A673 (cell line): ENCODE data around the gene SYK. TPM values are rescaled to one million over a fixed set of nuclear protein-coding genes. Genes with fewer than 3 reads are reported as not detected.

Experiments
- BruUV-seq: library from RNA; stranded (reverse); fragments of 400-500 nt; replicated peaks from 2 replicates; lab custom pipeline; 2021; lab: Mats Ljungman, UMichigan
- CTCF ChIA-PET: fragments of 300-600 bp; sonication (Branson Sonifier 250); formaldehyde crosslinking; loops from one replicate; lab custom pipeline; 2022; ENCODE audit warnings: antibody characterized with exemption; lab: Charles Lee
- POLR2A ChIA-PET: fragments of 300-600 bp; sonication (Branson Sonifier 250); formaldehyde crosslinking; loops from one replicate; lab custom pipeline; 2022; ENCODE audit warnings: antibody characterized with exemption; ENCODE audit not compliant: low non-redundant PET; lab: Charles Lee
- DNase-seq: peaks from one replicate; pipeline ENCODE4 v3.0.0-alpha.2; 2015; ENCODE audit warnings: low spot score
- H3K27ac ChIP-seq: fragments of 200-600 bp; sonication (generic); 2 replicates; pipeline ENCODE4 v1.5.1; 2016; ENCODE audit warnings: mixed run types, low read depth, mild to moderate bottlenecking, mixed read lengths, antibody characterized with exemption, low read length; ENCODE audit not compliant: poor library complexity, severe bottlenecking
- H3K27me3 ChIP-seq: fragments of 200-600 bp; sonication (generic); replicated peaks from 2 replicates; pipeline ENCODE4 v1.6.1; 2017; ENCODE audit warnings: mixed run types, low read depth, mild to moderate bottlenecking, mixed read lengths, antibody characterized with exemption, low read length; ENCODE audit not compliant: insufficient read depth, poor library complexity
- H3K36me3 ChIP-seq: fragments of 200-600 bp; sonication (generic); 2 replicates; pipeline ENCODE4 v1.6.1; 2016; ENCODE audit warnings: mixed run types, mild to moderate bottlenecking, mixed read lengths, antibody characterized with exemption, low read length; ENCODE audit not compliant: insufficient read depth, poor library complexity, severe bottlenecking
- H3K4me1 ChIP-seq: fragments of 200-600 bp; sonication (generic); 2 replicates; pipeline ENCODE4 v1.6.1; 2017; ENCODE audit warnings: mixed run types, mild to moderate bottlenecking, mixed read lengths, antibody characterized with exemption, low read length; ENCODE audit not compliant: insufficient read depth, poor library complexity, severe bottlenecking
- H3K4me3 ChIP-seq: fragments of 200-600 bp; sonication (generic); 2 replicates; pipeline ENCODE4 v1.5.1; 2016; ENCODE audit warnings: low read depth, mixed run types, mild to moderate bottlenecking, mixed read lengths, low read length; ENCODE audit not compliant: poor library complexity, severe bottlenecking
- H3K9me3 ChIP-seq: fragments of 200-600 bp; sonication (generic); 2 replicates; pipeline ENCODE4 v1.6.1; 2016; ENCODE audit warnings: mixed run types, low read depth, mild to moderate bottlenecking, mixed read lengths, antibody characterized with exemption, low read length; ENCODE audit not compliant: poor library complexity, severe bottlenecking
- EZH2 ChIP-seq: fragments of 200-600 bp; sonication (generic); IDR thresholded peaks from 2 replicates; pipeline ENCODE4 v1.6.1; 2017; ENCODE audit warnings: borderline replicate concordance, low read depth, mild to moderate bottlenecking, mixed read lengths, antibody characterized with exemption, low read length; ENCODE audit not compliant: poor library complexity, severe bottlenecking
- intact Hi-C: fragments of 100-400 bp; cut with micrococcal nuclease; formaldehyde crosslinking; loops from one replicate; pipeline ENCODE4 v1.10.0; 2022; ENCODE audit not compliant: unreplicated experiment
- total RNA-seq: library from RNA; stranded (reverse); gene quantifications from 2 replicates; pipeline ENCODE4 v1.2.3, GENCODE V29; 2021
- TF ChIP-seq, protein P1 (sequence below): fragments of 300-800, 200-600 bp; sonication (generic); conservative IDR thresholded peaks from 2 replicates; pipeline ENCODE4 v1.5.1; 2017; ENCODE audit warnings: low read depth, mild to moderate bottlenecking, antibody characterized with exemption, low read length, moderate library complexity, mixed read lengths

SYK gene
- total RNA-seq, 1 experiment from 2014 or later: 14.9 TPM

GRCh38 chr9:90770927-90771326, 30.7 kb upstream of the SYK start:
- intact Hi-C loops: no loop called here
- no peak for DNase-seq
- Histone ChIP-seq H3K9me3 (peaks cover 24% of the 10 kb centered on the region), H3K27me3 (no peaks in the 10 kb centered on the region), H3K36me3 (no peaks in the 10 kb centered on the region), H3K27ac (no peak overlapping the region), H3K4me1 (no peaks in the 10 kb centered on the region), H3K4me3 (no peak overlapping the region)
- TF ChIP-seq, protein P1, sequence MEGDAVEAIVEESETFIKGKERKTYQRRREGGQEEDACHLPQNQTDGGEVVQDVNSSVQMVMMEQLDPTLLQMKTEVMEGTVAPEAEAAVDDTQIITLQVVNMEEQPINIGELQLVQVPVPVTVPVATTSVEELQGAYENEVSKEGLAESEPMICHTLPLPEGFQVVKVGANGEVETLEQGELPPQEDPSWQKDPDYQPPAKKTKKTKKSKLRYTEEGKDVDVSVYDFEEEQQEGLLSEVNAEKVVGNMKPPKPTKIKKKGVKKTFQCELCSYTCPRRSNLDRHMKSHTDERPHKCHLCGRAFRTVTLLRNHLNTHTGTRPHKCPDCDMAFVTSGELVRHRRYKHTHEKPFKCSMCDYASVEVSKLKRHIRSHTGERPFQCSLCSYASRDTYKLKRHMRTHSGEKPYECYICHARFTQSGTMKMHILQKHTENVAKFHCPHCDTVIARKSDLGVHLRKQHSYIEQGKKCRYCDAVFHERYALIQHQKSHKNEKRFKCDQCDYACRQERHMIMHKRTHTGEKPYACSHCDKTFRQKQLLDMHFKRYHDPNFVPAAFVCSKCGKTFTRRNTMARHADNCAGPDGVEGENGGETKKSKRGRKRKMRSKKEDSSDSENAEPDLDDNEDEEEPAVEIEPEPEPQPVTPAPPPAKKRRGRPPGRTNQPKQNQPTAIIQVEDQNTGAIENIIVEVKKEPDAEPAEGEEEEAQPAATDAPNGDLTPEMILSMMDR: no peak
- TF ChIP-seq EZH2: no peak
- BruUV-seq: no TSS peak
- POLR2A ChIA-PET: no interaction called here
- CTCF ChIA-PET: no interaction called here

DNA sequence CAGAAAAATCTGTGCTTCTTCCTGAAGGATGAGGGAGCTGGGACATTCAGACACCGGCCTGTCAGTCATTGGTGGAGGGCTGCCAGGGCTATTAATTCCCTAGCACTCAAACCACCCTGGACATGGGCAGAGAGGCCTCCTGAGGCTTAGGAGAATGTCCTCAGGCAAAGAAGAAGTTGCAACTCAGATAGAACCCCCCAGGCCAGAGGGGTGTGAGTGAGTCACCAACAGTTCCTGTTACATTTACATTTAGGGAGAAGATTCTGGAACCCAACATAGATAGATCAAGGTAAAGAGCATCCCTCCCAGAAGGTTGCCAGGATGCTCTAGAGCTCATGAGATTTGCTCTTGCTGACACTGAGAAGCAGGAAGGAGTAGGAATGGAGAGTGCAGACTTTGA, 29.2 kb upstream of the SYK start:
- Histone ChIP-seq H3K27ac (no peak overlapping the region), H3K4me1 (no peaks in the 10 kb centered on the region), H3K36me3 (no peaks in the 10 kb centered on the region), H3K9me3 (peaks cover 12% of the 10 kb centered on the region), H3K4me3 (no peak overlapping the region), H3K27me3 (no peaks in the 10 kb centered on the region)
- intact Hi-C loops: no loop called here
- ChIA-PET POLR2A (no interaction called here), CTCF (no interaction called here)
- DNase-seq: no peak
- no peak for TF ChIP-seq EZH2
- TF ChIP-seq, protein P1: no peak
- BruUV-seq: no TSS peak

DNA sequence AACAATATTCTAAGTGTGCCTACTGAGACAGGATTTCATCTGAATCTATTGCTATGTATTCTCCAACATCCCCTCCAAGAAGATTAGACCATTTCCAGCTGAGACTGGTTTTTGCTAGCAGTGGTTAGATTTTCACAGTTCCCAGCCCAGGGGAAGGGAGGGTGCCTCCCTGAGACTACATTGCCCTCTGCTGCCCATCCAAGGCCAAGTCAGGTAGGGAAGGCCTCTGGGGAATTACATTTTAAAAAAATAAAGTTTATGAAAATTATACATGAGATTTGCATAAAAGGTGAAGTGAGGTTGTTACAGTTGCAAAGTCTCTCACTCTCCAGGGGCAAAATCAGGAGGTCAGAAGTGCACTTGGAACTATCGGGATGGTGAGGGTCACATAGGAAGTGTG, 28.0 kb upstream of the SYK start:
- H3K4me3 ChIP-seq: no peak overlapping the region
- H3K4me1 ChIP-seq: no peaks in the 10 kb centered on the region
- ChIA-PET CTCF (no interaction called here), POLR2A (no interaction called here)
- BruUV-seq: no TSS peak
- H3K9me3 ChIP-seq: no peaks in the 10 kb centered on the region
- no peak overlapping the region for H3K27ac ChIP-seq
- TF ChIP-seq, protein P1: 0 out of 2 replicates have a peak, but pooled peaks have one; percentile 20
- no peak for TF ChIP-seq EZH2
- intact Hi-C loops: no loop called here
- H3K36me3 ChIP-seq: no peaks in the 10 kb centered on the region
- no peak for DNase-seq
- H3K27me3 ChIP-seq: no peaks in the 10 kb centered on the region
